Bronchial epithelial cell (primary cell): ENCODE data around the gene AMDHD2. TPM values are rescaled to one million over a fixed set of nuclear protein-coding genes. Genes with fewer than 3 reads are reported as not detected.
"Not testable (repeated sequence)": the region's sequence is repeated elsewhere in the genome, so short reads cannot be mapped to it uniquely, and the experiment has no call there.

Experiments used
- DNase-seq: peaks from one replicate; pipeline ENCODE4 v3.0.0-alpha.2; 2010; ENCODE audit warnings: low read depth
- FAIRE-seq: peaks from 2 replicates; lab custom pipeline; 2011; peaks lifted over from hg19 to GRCh38; lab: Jason Lieb, UNC
- H3K27me3 ChIP-seq: 2 replicates; pipeline ENCODE4 v1.5.1; 2011; ENCODE audit warnings: low read length; ENCODE audit not compliant: control insufficient read depth, insufficient read depth
- H3K36me3 ChIP-seq: 2 replicates; pipeline ENCODE4 v1.5.1; 2011; ENCODE audit warnings: low read length; ENCODE audit not compliant: control insufficient read depth, insufficient read depth
- H3K4me3 ChIP-seq: 2 replicates; pipeline ENCODE4 v1.5.1; 2011; ENCODE audit warnings: mild to moderate bottlenecking, low read depth, low read length, control low read depth
- total RNA-seq: library from RNA; depleted of rRNA; stranded (reverse); fragments of >200 nt; gene quantifications from 2 replicates; pipeline ENCODE4 v1.2.1, GENCODE V29; 2014
- TF ChIP-seq, protein P1 (sequence below): IDR thresholded peaks from 2 replicates; pipeline ENCODE4 v1.5.1; 2011; ENCODE audit warnings: mild to moderate bottlenecking, moderate library complexity, low read length, control low read depth, inconsistent platforms; ENCODE audit not compliant: insufficient read depth, severe bottlenecking

AMDHD2 gene
- total RNA-seq, 1 donor from 2014 or later = 35.8 TPM

DNA sequence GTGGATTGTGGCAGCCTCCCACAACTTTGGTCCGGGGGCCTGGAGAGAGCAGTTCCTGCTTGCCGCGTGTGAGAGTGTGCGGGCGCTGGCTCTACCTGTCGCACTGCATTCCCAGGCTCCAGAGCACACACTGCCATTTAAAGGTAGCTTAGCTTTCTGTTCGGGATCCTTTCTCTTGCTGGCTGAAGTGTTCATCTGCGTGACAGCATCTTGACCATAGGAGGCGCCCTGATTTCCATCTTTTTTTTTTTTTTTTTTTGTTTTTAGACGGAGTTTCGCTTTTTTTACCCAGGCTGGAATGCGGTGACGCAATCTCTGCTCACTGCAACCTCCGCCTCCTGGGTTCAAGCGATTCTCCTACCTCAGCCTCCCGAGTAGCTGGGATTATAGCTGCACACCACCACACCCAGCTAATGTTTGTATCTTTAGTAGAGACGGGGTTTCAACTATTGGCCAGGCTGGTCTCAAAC lies 31.3 kb downstream of the AMDHD2 start:
- DNase-seq = peak; percentile 38
- not testable (repeated sequence) for H3K36me3 ChIP-seq, H3K4me3 ChIP-seq, H3K27me3 ChIP-seq, FAIRE-seq
- TF ChIP-seq, protein P1, sequence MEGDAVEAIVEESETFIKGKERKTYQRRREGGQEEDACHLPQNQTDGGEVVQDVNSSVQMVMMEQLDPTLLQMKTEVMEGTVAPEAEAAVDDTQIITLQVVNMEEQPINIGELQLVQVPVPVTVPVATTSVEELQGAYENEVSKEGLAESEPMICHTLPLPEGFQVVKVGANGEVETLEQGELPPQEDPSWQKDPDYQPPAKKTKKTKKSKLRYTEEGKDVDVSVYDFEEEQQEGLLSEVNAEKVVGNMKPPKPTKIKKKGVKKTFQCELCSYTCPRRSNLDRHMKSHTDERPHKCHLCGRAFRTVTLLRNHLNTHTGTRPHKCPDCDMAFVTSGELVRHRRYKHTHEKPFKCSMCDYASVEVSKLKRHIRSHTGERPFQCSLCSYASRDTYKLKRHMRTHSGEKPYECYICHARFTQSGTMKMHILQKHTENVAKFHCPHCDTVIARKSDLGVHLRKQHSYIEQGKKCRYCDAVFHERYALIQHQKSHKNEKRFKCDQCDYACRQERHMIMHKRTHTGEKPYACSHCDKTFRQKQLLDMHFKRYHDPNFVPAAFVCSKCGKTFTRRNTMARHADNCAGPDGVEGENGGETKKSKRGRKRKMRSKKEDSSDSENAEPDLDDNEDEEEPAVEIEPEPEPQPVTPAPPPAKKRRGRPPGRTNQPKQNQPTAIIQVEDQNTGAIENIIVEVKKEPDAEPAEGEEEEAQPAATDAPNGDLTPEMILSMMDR = peak; percentile 18

DNA sequence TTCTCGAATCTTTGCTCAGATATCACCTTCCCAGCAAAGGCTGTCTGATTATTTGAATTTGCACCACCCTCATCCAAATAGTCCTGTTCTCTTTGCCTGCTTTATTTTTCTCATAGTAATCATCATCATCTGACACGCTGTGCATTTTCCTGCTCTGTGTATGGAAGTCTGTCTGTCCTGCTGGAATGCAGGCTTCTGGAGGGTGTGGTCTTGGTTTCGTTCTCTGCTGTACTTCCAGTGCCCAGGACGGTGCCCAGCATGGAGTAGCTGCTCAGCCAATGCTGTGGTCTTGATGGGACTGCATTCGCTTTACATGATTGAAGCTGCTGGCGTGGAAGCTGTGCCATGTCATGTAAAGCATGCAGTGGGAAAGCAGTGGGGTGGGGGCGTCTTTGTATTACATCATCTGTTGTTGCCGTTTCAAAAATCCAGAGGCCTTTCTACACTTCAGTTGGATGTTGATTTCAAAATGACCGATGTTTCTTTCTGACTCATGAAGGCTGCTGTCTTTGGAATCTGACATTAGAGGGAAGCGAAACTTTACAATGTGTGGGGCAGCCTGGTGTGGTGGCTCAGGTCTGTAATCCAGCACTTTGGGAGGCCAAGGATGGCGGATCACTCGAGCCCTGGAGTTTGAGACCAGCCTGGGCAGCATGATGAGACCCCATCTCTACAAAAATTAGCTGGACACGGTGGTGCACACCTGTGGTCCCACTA lies 34.7 kb downstream of the AMDHD2 start:
- not testable (repeated sequence) for FAIRE-seq, H3K4me3 ChIP-seq, H3K27me3 ChIP-seq, DNase-seq, H3K36me3 ChIP-seq

DNA sequence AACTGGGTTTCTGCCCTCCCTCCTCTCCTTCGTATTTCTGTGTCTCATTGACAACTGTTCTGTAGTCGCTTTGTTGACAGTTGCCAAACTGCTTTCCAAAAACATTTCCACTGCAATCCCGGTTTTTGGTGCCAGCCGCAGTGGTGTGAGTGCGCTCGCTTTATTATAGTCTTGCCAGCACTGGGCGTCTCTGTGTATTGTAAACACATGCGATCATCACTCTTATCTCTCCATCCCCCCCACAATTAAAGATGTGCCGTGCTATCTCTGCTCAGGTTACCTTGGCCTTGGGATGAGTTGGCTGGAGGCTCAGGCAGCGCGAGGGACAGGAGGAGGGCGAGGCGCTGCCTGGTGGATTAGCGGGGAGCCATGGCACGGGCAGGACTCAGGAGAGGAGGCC lies 37.0 kb downstream of the AMDHD2 start:
- not testable (repeated sequence) for H3K36me3 ChIP-seq, H3K27me3 ChIP-seq, H3K4me3 ChIP-seq, DNase-seq, FAIRE-seq

DNA sequence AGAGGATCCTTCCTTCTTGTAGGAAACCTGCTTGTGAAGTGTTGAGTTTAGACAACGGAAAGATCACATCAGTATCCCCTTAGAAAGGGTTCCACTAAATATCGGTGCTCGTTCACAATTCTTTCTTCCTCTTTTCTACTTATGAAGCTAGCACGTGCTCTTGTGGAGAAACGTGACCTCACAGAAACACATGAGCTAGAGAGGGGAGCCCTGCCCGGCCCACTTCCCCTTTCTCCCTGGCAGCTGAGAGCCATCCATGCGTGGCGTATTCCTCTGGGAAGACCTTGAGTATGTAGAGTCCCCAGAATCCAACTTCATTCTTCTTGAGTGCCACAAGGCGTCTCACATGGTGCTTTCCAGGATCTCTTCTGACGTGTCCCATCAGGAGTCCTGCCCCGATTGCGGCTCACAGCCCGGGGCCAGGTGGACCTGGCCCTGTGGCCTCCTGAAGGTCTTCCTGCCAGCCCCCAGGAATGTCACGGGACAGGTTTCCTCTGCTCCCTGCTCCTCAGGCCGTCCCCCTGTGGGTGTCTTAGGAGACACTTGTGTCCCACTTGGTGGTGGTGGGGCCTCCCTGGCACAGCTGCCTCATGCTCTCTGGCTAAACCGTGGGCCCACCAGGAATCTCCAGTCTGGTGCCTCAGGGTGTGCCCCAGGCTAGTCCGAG lies 40.1 kb downstream of the AMDHD2 start:
- H3K4me3 ChIP-seq, FAIRE-seq, H3K27me3 ChIP-seq, H3K36me3 ChIP-seq, DNase-seq: not testable (repeated sequence)

DNA sequence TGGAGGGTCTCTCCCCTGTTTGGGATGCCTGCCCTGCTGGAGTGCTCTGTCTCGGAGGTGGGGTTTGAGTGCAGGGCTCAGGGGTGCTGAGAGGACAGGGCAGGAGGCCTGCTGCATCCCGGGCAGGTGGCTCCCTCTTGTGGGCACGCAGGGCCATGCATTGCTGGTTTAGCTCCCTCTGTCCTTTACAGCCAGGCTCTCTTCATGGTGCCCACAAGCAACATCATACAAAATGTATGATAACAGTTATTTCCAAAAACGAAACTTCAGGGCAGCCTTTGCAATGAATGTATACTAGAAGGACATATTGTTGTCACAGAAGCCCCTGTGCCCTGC lies 40.6 kb downstream of the AMDHD2 start:
- not testable (repeated sequence) for DNase-seq, H3K27me3 ChIP-seq, H3K36me3 ChIP-seq, H3K4me3 ChIP-seq, FAIRE-seq
- TF ChIP-seq, protein P1 = peak; percentile 35

DNA sequence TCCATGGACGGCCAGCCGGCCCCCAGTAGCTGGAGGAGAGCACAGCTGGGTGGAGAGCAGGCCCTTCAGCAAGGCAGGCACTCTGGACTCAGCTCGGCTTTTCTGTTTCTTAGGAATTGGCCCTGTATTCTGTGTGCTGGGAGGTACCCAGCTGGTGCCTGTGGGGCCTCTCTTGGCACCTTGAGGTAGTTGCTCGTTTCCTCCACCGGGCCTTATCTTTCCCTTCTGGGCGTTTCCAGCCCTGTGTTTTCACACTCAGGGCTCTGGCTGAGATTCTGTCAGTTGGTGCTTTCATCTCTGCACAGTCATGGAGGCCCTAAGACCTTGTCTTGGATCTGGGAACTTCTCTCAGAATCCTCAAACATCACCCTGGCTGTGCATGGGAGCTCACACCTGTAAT lies 47.3 kb downstream of the AMDHD2 start:
- not testable (repeated sequence) for FAIRE-seq, H3K27me3 ChIP-seq, DNase-seq, H3K36me3 ChIP-seq, H3K4me3 ChIP-seq

DNA sequence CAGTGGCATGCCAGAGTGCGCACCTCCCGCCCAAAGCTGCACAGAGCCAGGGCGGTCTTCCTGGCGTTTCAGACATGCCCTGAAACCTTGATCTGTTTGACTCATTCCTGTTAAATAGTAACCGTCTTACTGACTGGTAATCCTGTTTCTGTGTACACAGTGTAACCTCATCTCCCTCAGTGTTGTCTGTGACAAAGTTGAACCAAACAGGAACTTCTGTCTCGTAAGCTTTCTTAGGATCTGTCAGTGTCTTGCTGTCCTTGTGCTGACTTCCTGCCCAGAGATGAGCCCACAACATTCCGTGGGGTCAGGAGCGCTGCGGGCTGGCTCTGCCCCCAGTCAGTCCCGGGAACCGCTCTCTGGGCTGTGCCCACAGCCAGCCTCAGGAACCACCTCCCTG lies 48.4 kb downstream of the AMDHD2 start:
- not testable (repeated sequence) for H3K27me3 ChIP-seq, H3K4me3 ChIP-seq, H3K36me3 ChIP-seq, DNase-seq
- FAIRE-seq = peak; percentile 73

DNA sequence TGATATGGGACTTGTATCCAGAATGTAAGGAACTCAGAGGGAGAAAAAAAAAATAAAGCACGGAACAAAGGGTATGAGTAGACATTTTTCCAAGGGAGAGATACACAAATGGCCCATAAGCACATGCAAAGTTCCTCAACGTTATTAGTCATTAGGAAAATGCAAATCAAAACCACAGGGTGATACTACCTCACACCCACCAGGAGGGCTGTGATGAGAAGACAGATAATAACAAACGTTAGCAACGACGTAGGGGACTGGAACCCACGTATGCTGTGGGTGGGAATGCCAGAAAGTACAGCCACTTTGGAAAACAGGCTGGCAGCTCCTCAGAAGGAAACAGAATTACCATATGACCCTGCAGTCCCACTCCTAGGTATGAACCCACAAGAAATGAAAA lies 52.5 kb downstream of the AMDHD2 start:
- not testable (repeated sequence) for H3K36me3 ChIP-seq, FAIRE-seq, H3K4me3 ChIP-seq, DNase-seq, H3K27me3 ChIP-seq

DNA sequence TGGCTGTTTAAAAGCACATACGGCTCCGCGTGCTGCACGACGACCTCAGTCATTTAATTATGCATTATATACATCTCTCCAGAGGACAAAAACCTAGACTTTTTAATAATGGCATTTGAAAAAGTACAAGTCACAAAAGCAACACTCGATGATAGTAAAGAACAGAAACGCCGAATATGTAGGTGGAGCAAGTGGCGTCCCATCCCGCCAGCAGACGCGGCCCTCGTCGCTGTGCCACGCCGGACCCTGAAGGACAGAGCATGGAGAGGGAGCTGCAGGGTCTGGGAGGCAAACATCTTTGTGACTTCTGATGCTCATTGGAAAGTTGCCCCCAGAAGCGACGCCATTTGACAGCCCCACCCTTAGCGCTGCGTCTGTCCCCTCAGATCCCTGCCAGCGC lies 55.7 kb downstream of the AMDHD2 start:
- not testable (repeated sequence) for DNase-seq, FAIRE-seq, H3K4me3 ChIP-seq, H3K36me3 ChIP-seq, H3K27me3 ChIP-seq

DNA sequence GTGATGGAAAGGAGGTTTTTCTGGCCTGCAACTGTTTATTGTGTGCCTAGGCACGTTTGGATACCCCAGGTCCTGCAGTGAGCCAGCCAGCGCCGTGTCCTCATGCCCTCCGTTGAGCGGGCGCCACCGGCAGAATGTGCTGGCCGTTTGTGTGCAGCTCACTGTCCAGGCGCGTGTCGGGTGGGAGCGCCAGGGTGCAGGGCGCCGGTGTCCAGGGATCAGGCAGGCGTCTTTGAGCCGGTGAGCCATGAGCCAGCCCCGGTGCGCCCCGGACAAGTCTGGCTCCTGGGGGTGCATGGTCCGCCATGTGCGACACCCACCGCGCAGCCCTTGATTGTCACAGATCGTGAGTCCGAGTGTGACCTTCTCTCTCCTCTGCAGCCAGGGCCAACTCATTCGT lies 56.9 kb downstream of the AMDHD2 start:
- H3K27me3 ChIP-seq, DNase-seq, FAIRE-seq: not testable (repeated sequence)

DNA sequence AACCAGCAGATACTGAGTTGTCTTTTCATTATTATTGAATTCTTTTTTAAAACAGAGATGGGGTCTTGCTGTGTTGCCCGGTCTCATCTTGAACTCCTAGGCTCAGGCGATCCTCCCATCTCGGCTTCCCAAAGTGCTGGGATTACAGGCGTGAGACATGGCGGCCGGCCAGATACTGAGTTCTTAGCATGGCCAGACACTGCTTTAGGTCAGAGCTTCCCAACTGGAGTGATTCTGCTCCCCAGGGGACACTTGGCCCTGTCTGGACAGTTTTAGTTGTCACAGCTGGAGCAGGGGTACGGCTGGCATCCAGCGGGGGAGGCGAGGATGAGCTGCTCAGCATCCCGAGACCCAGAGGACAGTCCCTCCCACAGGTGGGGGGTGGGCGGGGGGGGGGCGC lies 58.7 kb downstream of the AMDHD2 start:
- not testable (repeated sequence) for H3K4me3 ChIP-seq, H3K36me3 ChIP-seq, FAIRE-seq, DNase-seq, H3K27me3 ChIP-seq

More for the DNA sequence above, 56.9 kb downstream of the AMDHD2 start:
- H3K36me3 ChIP-seq, H3K4me3 ChIP-seq: not testable (repeated sequence)
